ENCODE measurements around the gene DHX38.
"Not testable (repeated sequence)": the region's sequence is repeated elsewhere in the genome, so short reads cannot be mapped to it uniquely, and the experiment has no call there.

DHX38 gene

GRCh38 chr16:72054254-72054847 is 39.3 kb upstream of the DHX38 start, which contains the start of gene HP:
TSS of gene HP (plus strand) at chr16:72054505. CDS start at chr16:72054653, 148 bp downstream.
- H3K4me3 ChIP-seq (ENCODE audit: control insufficient read depth in 1 of 7, extremely low read depth in 1 of 7, insufficient read depth in 4 of 7, low read depth in 2 of 7, low read length in 6 of 7); H3K27ac ChIP-seq (ENCODE audit: insufficient read depth in 1 of 2, low read depth in 1 of 2, low read length in 2 of 2, poor library complexity in 1 of 2, severe bottlenecking in 2 of 2); H3K36me3 ChIP-seq (ENCODE audit: control insufficient read depth in 4 of 4, insufficient read depth in 4 of 4, low read length in 3 of 4); H3K27me3 ChIP-seq (replicated peaks in 2 of 5; ENCODE audit: control insufficient read depth in 4 of 5, insufficient read depth in 5 of 5, low read length in 4 of 5); POLR2A ChIA-PET; DNase-seq; CTCF ChIA-PET: not testable (repeated sequence)
- WGBS (ENCODE audit: insufficient coverage), result 66% methylated on average over 2 of the region's 5 CpGs
- Histone ChIP-seq H3K9me3 (ENCODE audit: control extremely low read depth in 1 of 5, control insufficient read depth in 4 of 5, insufficient read depth in 2 of 5, low read depth in 1 of 5, low read length in 4 of 5) (peaks cover 0 to 10% (median 3%) of the 10 kb centered on the region in 5 experiments), H3K4me1 (ENCODE audit: control extremely low read depth in 1 of 4, control insufficient read depth in 4 of 4, insufficient read depth in 4 of 4, low read length in 3 of 4) (peaks cover 0 to 22% (median 5%) of the 10 kb centered on the region in 4 experiments)

GRCh38 chr16:72055911-72056310 is 37.7 kb upstream of the DHX38 start:
- WGBS (ENCODE audit: insufficient coverage), result 100% methylated on average over 2 of the region's 4 CpGs
- no peak overlapping the region for H3K27ac ChIP-seq (ENCODE audit: insufficient read depth in 1 of 2, low read depth in 1 of 2, low read length in 2 of 2, poor library complexity in 1 of 2, severe bottlenecking in 2 of 2)
- no peaks in the 10 kb centered on the region for H3K36me3 ChIP-seq (ENCODE audit: control insufficient read depth in 4 of 4, insufficient read depth in 4 of 4, low read length in 3 of 4)
- no peak for DNase-seq
- H3K9me3 ChIP-seq (ENCODE audit: control extremely low read depth in 1 of 5, control insufficient read depth in 4 of 5, insufficient read depth in 2 of 5, low read depth in 1 of 5, low read length in 4 of 5), result no peaks in the 10 kb centered on the region
- ChIA-PET CTCF (interaction anchor here (0.6 kb wide), 1 partner anchor 26 kb away, joined by 4 read pairs; no protein-coding TSS in a partner anchor), POLR2A (no interaction called here)
- H3K27me3 ChIP-seq (replicated peaks in 2 of 5; ENCODE audit: control insufficient read depth in 4 of 5, insufficient read depth in 5 of 5, low read length in 4 of 5), result no peaks in the 10 kb centered on the region
- H3K4me1 ChIP-seq (ENCODE audit: control extremely low read depth in 1 of 4, control insufficient read depth in 4 of 4, insufficient read depth in 4 of 4, low read length in 3 of 4), result peaks cover 0 to 18% (median 5%) of the 10 kb centered on the region in 4 experiments
- H3K4me3 ChIP-seq (ENCODE audit: control insufficient read depth in 1 of 7, extremely low read depth in 1 of 7, insufficient read depth in 4 of 7, low read depth in 2 of 7, low read length in 6 of 7), result no peak overlapping the region

- H3K4me3 ChIP-seq (ENCODE audit: control insufficient read depth in 1 of 7, extremely low read depth in 1 of 7, insufficient read depth in 4 of 7, low read depth in 2 of 7, low read length in 6 of 7); H3K27me3 ChIP-seq (replicated peaks in 2 of 5; ENCODE audit: control insufficient read depth in 4 of 5, insufficient read depth in 5 of 5, low read length in 4 of 5); H3K9me3 ChIP-seq (ENCODE audit: control extremely low read depth in 1 of 5, control insufficient read depth in 4 of 5, insufficient read depth in 2 of 5, low read depth in 1 of 5, low read length in 4 of 5); POLR2A ChIA-PET; H3K36me3 ChIP-seq (ENCODE audit: control insufficient read depth in 4 of 4, insufficient read depth in 4 of 4, low read length in 3 of 4); DNase-seq; H3K27ac ChIP-seq (ENCODE audit: insufficient read depth in 1 of 2, low read depth in 1 of 2, low read length in 2 of 2, poor library complexity in 1 of 2, severe bottlenecking in 2 of 2); CTCF ChIA-PET: not testable (repeated sequence)
- H3K4me1 ChIP-seq (ENCODE audit: control extremely low read depth in 1 of 4, control insufficient read depth in 4 of 4, insufficient read depth in 4 of 4, low read length in 3 of 4), result peaks cover 0 to 14% (median 3%) of the 10 kb centered on the region in 4 experiments
- no CpG with 5 or more reads among the region's 6 CpGs for WGBS (ENCODE audit: insufficient coverage)
These were observed 36.3 kb upstream of the DHX38 start for GRCh38 chr16:72057313-72057712.

- DNase-seq; H3K27me3 ChIP-seq (replicated peaks in 2 of 5; ENCODE audit: control insufficient read depth in 4 of 5, insufficient read depth in 5 of 5, low read length in 4 of 5); H3K9me3 ChIP-seq (ENCODE audit: control extremely low read depth in 1 of 5, control insufficient read depth in 4 of 5, insufficient read depth in 2 of 5, low read depth in 1 of 5, low read length in 4 of 5); H3K36me3 ChIP-seq (ENCODE audit: control insufficient read depth in 4 of 4, insufficient read depth in 4 of 4, low read length in 3 of 4); H3K4me3 ChIP-seq (ENCODE audit: control insufficient read depth in 1 of 7, extremely low read depth in 1 of 7, insufficient read depth in 4 of 7, low read depth in 2 of 7, low read length in 6 of 7); H3K27ac ChIP-seq (ENCODE audit: insufficient read depth in 1 of 2, low read depth in 1 of 2, low read length in 2 of 2, poor library complexity in 1 of 2, severe bottlenecking in 2 of 2); H3K4me1 ChIP-seq (ENCODE audit: control extremely low read depth in 1 of 4, control insufficient read depth in 4 of 4, insufficient read depth in 4 of 4, low read length in 3 of 4); POLR2A ChIA-PET: not testable (repeated sequence)
- CTCF ChIA-PET, result interaction anchor here (1.4 kb wide), 1 partner anchor 13 kb away, joined by 3 read pairs; no protein-coding TSS in a partner anchor
- no CpG with 5 or more reads among the region's 7 CpGs for WGBS (ENCODE audit: insufficient coverage)
These were observed 34.6 kb upstream of the DHX38 start for GRCh38 chr16:72059060-72059459.

- WGBS (ENCODE audit: insufficient coverage), result 94% methylated on average over 8 of the region's 9 CpGs
- H3K36me3 ChIP-seq (ENCODE audit: control insufficient read depth in 4 of 4, insufficient read depth in 4 of 4, low read length in 3 of 4), result no peaks in the 10 kb centered on the region
- no peaks in the 10 kb centered on the region for H3K9me3 ChIP-seq (ENCODE audit: control extremely low read depth in 1 of 5, control insufficient read depth in 4 of 5, insufficient read depth in 2 of 5, low read depth in 1 of 5, low read length in 4 of 5)
- POLR2A ChIA-PET, result no interaction called here
- H3K4me3 ChIP-seq (ENCODE audit: control insufficient read depth in 1 of 7, extremely low read depth in 1 of 7, insufficient read depth in 4 of 7, low read depth in 2 of 7, low read length in 6 of 7), result no peak overlapping the region
- no peak for DNase-seq
- H3K27me3 ChIP-seq (replicated peaks in 2 of 5; ENCODE audit: control insufficient read depth in 4 of 5, insufficient read depth in 5 of 5, low read length in 4 of 5), result no peaks in the 10 kb centered on the region
- CTCF ChIA-PET, result interaction anchor here (1.4 kb wide), 1 partner anchor 12 kb away, joined by 3 read pairs; no protein-coding TSS in a partner anchor
- no peaks in the 10 kb centered on the region for H3K4me1 ChIP-seq (ENCODE audit: control extremely low read depth in 1 of 4, control insufficient read depth in 4 of 4, insufficient read depth in 4 of 4, low read length in 3 of 4)
- no peak overlapping the region for H3K27ac ChIP-seq (ENCODE audit: insufficient read depth in 1 of 2, low read depth in 1 of 2, low read length in 2 of 2, poor library complexity in 1 of 2, severe bottlenecking in 2 of 2)
These were observed 33.2 kb upstream of the DHX38 start for GRCh38 chr16:72060405-72060804.

GRCh38 chr16:72061564-72061963 is 32.1 kb upstream of the DHX38 start:
- Histone ChIP-seq H3K27ac (ENCODE audit: insufficient read depth in 1 of 2, low read depth in 1 of 2, low read length in 2 of 2, poor library complexity in 1 of 2, severe bottlenecking in 2 of 2) (no peak overlapping the region), H3K27me3 (replicated peaks in 2 of 5; ENCODE audit: control insufficient read depth in 4 of 5, insufficient read depth in 5 of 5, low read length in 4 of 5) (no peaks in the 10 kb centered on the region), H3K36me3 (ENCODE audit: control insufficient read depth in 4 of 4, insufficient read depth in 4 of 4, low read length in 3 of 4) (no peaks in the 10 kb centered on the region), H3K4me1 (ENCODE audit: control extremely low read depth in 1 of 4, control insufficient read depth in 4 of 4, insufficient read depth in 4 of 4, low read length in 3 of 4) (no peaks in the 10 kb centered on the region), H3K9me3 (ENCODE audit: control extremely low read depth in 1 of 5, control insufficient read depth in 4 of 5, insufficient read depth in 2 of 5, low read depth in 1 of 5, low read length in 4 of 5) (no peaks in the 10 kb centered on the region), H3K4me3 (ENCODE audit: control insufficient read depth in 1 of 7, extremely low read depth in 1 of 7, insufficient read depth in 4 of 7, low read depth in 2 of 7, low read length in 6 of 7) (no peak overlapping the region)
- CTCF ChIA-PET, result no interaction called here
- no peak for DNase-seq
- 100% methylated on average over 1 of the region's 1 CpG for WGBS (ENCODE audit: insufficient coverage)
- POLR2A ChIA-PET, result no interaction called here

- no peaks in the 10 kb centered on the region for H3K27me3 ChIP-seq (replicated peaks in 2 of 5; ENCODE audit: control insufficient read depth in 4 of 5, insufficient read depth in 5 of 5, low read length in 4 of 5)
- no peaks in the 10 kb centered on the region for H3K4me1 ChIP-seq (ENCODE audit: control extremely low read depth in 1 of 4, control insufficient read depth in 4 of 4, insufficient read depth in 4 of 4, low read length in 3 of 4)
- H3K36me3 ChIP-seq (ENCODE audit: control insufficient read depth in 4 of 4, insufficient read depth in 4 of 4, low read length in 3 of 4), result no peaks in the 10 kb centered on the region
- DNase-seq, result no peak
- CTCF ChIA-PET, result interaction anchor here (1.0 kb wide), 1 partner anchor 34 kb away, joined by 3 read pairs; no protein-coding TSS in a partner anchor
- no peak overlapping the region for H3K27ac ChIP-seq (ENCODE audit: insufficient read depth in 1 of 2, low read depth in 1 of 2, low read length in 2 of 2, poor library complexity in 1 of 2, severe bottlenecking in 2 of 2)
- no peaks in the 10 kb centered on the region for H3K9me3 ChIP-seq (ENCODE audit: control extremely low read depth in 1 of 5, control insufficient read depth in 4 of 5, insufficient read depth in 2 of 5, low read depth in 1 of 5, low read length in 4 of 5)
- POLR2A ChIA-PET, result no interaction called here
- H3K4me3 ChIP-seq (ENCODE audit: control insufficient read depth in 1 of 7, extremely low read depth in 1 of 7, insufficient read depth in 4 of 7, low read depth in 2 of 7, low read length in 6 of 7), result no peak overlapping the region
- 96% methylated on average over 10 of the region's 10 CpGs for WGBS (ENCODE audit: insufficient coverage)
These were observed 29.2 kb upstream of the DHX38 start for GRCh38 chr16:72064361-72064894.
